HCT116 (cell line): ENCODE results near the gene ECE1. TPM values are rescaled to one million over a fixed set of nuclear protein-coding genes. Genes with fewer than 3 reads are reported as not detected.

Experiments used
- ATAC-seq: fragments of 200-7000 bp; cut with Tn5 transposase; 2 replicates; pipeline ENCODE4 v1.9.1; 2020; ENCODE audit warnings: mild to moderate bottlenecking, moderate library complexity
- BruUV-seq: library from RNA; stranded (reverse); fragments of 400-500 nt; replicated peaks from 2 replicates; lab custom pipeline; 2021; lab: Mats Ljungman, UMichigan
- CTCF ChIA-PET: fragments of 300-600 bp; sonication (Branson Sonifier 250); formaldehyde crosslinking; loops from one replicate; lab custom pipeline; 2021; ENCODE audit warnings: antibody characterized with exemption; lab: Charles Lee
- POLR2A ChIA-PET: fragments of 300-600, 350-600 bp; sonication (Branson Sonifier 250); formaldehyde crosslinking; loops from one replicate; lab custom pipeline; 2021; ENCODE audit warnings: antibody characterized with exemption; lab: Charles Lee
- RAD21 ChIA-PET, 2 experiments: fragments of 300-600 bp; sonication (Branson Sonifier 250); formaldehyde crosslinking; loops; one replicate each; lab custom pipeline; 2023; ENCODE audit warnings: low total read pairs in 2 of 2; ENCODE audit not compliant: uncharacterized antibody in 2 of 2, unreplicated experiment in 2 of 2, low non-redundant PET in 1 of 2; lab: Charles Lee
- DNase-seq: peaks from one replicate; pipeline ENCODE4 v3.0.0-alpha.2; 2010; ENCODE audit warnings: low read depth, low spot score
- H2AFZ ChIP-seq: fragments of 200-600 bp; shearing (Covaris generic), sonication (generic); 2 replicates; pipeline ENCODE4 v1.6.1; 2017; ENCODE audit warnings: low read depth, mixed run types, mixed read lengths, antibody characterized with exemption, low read length; ENCODE audit not compliant: poor library complexity, severe bottlenecking
- H3K27ac ChIP-seq: 2 replicates; pipeline ENCODE4 v1.5.1; 2012; ENCODE audit warnings: low read depth, low read length
- H3K27me3 ChIP-seq: fragments of 200-600 bp; sonication (generic); 2 replicates; pipeline ENCODE4 v1.6.1; 2016; ENCODE audit warnings: mixed run types, low read length, mixed read lengths; ENCODE audit not compliant: insufficient read depth
- H3K36me3 ChIP-seq, 2 experiments: fragments of 200-500 bp in 1 of 2; fragments of 200-600 bp in 1 of 2; sonication (Bioruptor generic) in 1 of 2; sonication (generic) in 1 of 2; 2 replicates each; pipeline versions ENCODE4 v1.5.1 to v1.6.1; 2014 to 2016; ENCODE audit warnings: low read length in 2 of 2, inconsistent platforms in 1 of 2, mixed read lengths in 1 of 2, mixed run types in 1 of 2; ENCODE audit not compliant: insufficient read depth in 2 of 2, control insufficient read depth in 1 of 2
- H3K4me1 ChIP-seq, 2 experiments: fragments of 200-600 bp in 1 of 2; sonication (generic) in 1 of 2; 2 replicates each; pipeline versions ENCODE4 v1.5.1 to v1.6.1; 2012 to 2017; ENCODE audit warnings: low read length in 2 of 2, inconsistent platforms in 1 of 2, mild to moderate bottlenecking in 1 of 2, mixed read lengths in 1 of 2, mixed run types in 1 of 2, moderate library complexity in 1 of 2; ENCODE audit not compliant: insufficient read depth in 2 of 2, control insufficient read depth in 1 of 2
- H3K4me2 ChIP-seq: fragments of 200-600 bp; sonication (generic); 2 replicates; pipeline ENCODE4 v1.6.1; 2017; ENCODE audit warnings: mixed run types, low read length, mixed read lengths
- H3K4me3 ChIP-seq, 2 experiments: fragments of 200-600 bp in 1 of 2; sonication (generic) in 1 of 2; replicated peaks in 1 of 2; 2 replicates each; pipeline ENCODE4 v1.5.1; 2011 to 2016; ENCODE audit warnings: low read length in 2 of 2, control low read depth in 1 of 2, low read depth in 1 of 2, mild to moderate bottlenecking in 1 of 2, mixed read lengths in 1 of 2, mixed run types in 1 of 2
- H3K79me2 ChIP-seq: fragments of 200-600 bp; sonication (generic); 2 replicates; pipeline ENCODE4 v1.6.1; 2017; ENCODE audit warnings: mild to moderate bottlenecking, mixed run types, low read length, moderate library complexity, mixed read lengths; ENCODE audit not compliant: insufficient read depth
- H3K9ac ChIP-seq: fragments of 200-600 bp; sonication (generic); 2 replicates; pipeline ENCODE4 v1.6.1; 2016; ENCODE audit warnings: low read length, mixed read lengths
- H3K9me2 ChIP-seq: fragments of 200-600 bp; sonication (generic), shearing (Covaris generic); 2 replicates; pipeline ENCODE4 v1.6.1; 2017; ENCODE audit warnings: mixed run types, mild to moderate bottlenecking, moderate library complexity; ENCODE audit not compliant: insufficient read depth
- H3K9me3 ChIP-seq, 2 experiments: fragments of 200-500 bp in 1 of 2; fragments of 200-600 bp in 1 of 2; sonication (Bioruptor generic) in 1 of 2; sonication (generic) in 1 of 2; 2 replicates each; pipeline ENCODE4 v1.6.1; 2014 to 2017; ENCODE audit warnings: low read length in 2 of 2, mixed read lengths in 2 of 2, inconsistent platforms in 1 of 2, low read depth in 1 of 2, mild to moderate bottlenecking in 1 of 2, mixed run types in 1 of 2, moderate library complexity in 1 of 2; ENCODE audit not compliant: control insufficient read depth in 1 of 2, insufficient read depth in 1 of 2
- H4K20me1 ChIP-seq: fragments of 200-600 bp; sonication (generic), shearing (Covaris generic); 2 replicates; pipeline ENCODE4 v1.6.1; 2017; ENCODE audit warnings: mixed run types, mild to moderate bottlenecking, moderate library complexity; ENCODE audit not compliant: insufficient read depth
- ATF3 ChIP-seq: IDR thresholded peaks from 2 replicates; pipeline ENCODE4 v1.6.1; 2012
- CBX3 ChIP-seq: IDR thresholded peaks from 2 replicates; pipeline ENCODE4 v1.6.1; 2012; ENCODE audit warnings: low read depth
- CEBPB ChIP-seq: IDR thresholded peaks from 2 replicates; pipeline ENCODE4 v1.6.1; 2012; ENCODE audit warnings: low read depth
- EGR1 ChIP-seq: IDR thresholded peaks from 2 replicates; pipeline ENCODE4 v1.6.1; 2012; ENCODE audit warnings: low read depth
- ELF1 ChIP-seq: IDR thresholded peaks from 2 replicates; pipeline ENCODE4 v1.6.1; 2012; ENCODE audit warnings: low read depth, borderline replicate concordance
- EZH2 ChIP-seq: fragments of 200-600 bp; sonication (generic); IDR thresholded peaks from 2 replicates; pipeline ENCODE4 v1.6.1; 2017; ENCODE audit warnings: antibody characterized with exemption, mixed run types
- EZH2phosphoT487 ChIP-seq: fragments of 200-600 bp; IDR thresholded peaks from 2 replicates; pipeline ENCODE4 v1.6.1; 2018; ENCODE audit warnings: antibody characterized with exemption, borderline replicate concordance
- FOSL1 ChIP-seq: IDR thresholded peaks from 2 replicates; pipeline ENCODE4 v1.6.1; 2012; ENCODE audit warnings: low read depth
- JUND ChIP-seq: IDR thresholded peaks from 2 replicates; pipeline ENCODE4 v1.6.1; 2012
- MAX ChIP-seq: IDR thresholded peaks from 2 replicates; pipeline ENCODE4 v1.6.1; 2012
- POLR2A ChIP-seq: IDR thresholded peaks from 2 replicates; pipeline ENCODE4 v1.7.0; 2011; ENCODE audit warnings: borderline replicate concordance; ENCODE audit not compliant: insufficient read depth, insufficient read length; ENCODE audit errors: extremely low read depth
- RAD21 ChIP-seq: IDR thresholded peaks from 2 replicates; pipeline ENCODE4 v1.6.1; 2012; ENCODE audit warnings: low read depth, mild to moderate bottlenecking
- REST ChIP-seq: IDR thresholded peaks from 2 replicates; pipeline ENCODE4 v1.6.1; 2012; ENCODE audit warnings: low read depth
- SIN3A ChIP-seq: IDR thresholded peaks from 2 replicates; pipeline ENCODE4 v1.6.1; 2012; ENCODE audit warnings: low read depth
- SP1 ChIP-seq: IDR thresholded peaks from 2 replicates; pipeline ENCODE4 v1.6.1; 2012; ENCODE audit warnings: low read depth
- TCF7L2 ChIP-seq: IDR thresholded peaks from 2 replicates; pipeline ENCODE4 v1.7.0; 2011; ENCODE audit warnings: borderline replicate concordance, inconsistent platforms; ENCODE audit not compliant: insufficient read depth, insufficient read length; ENCODE audit errors: extremely low read depth
- YY1 ChIP-seq: IDR thresholded peaks from 2 replicates; pipeline ENCODE4 v1.6.1; 2011; ENCODE audit warnings: low read length, low read depth, moderate library complexity, mild to moderate bottlenecking; ENCODE audit not compliant: insufficient replicate concordance; ENCODE audit errors: extremely low read depth
- ZBTB33 ChIP-seq: IDR thresholded peaks from 2 replicates; pipeline ENCODE4 v1.6.1; 2011; ENCODE audit warnings: mild to moderate bottlenecking, low read length, moderate library complexity; ENCODE audit not compliant: insufficient replicate concordance; ENCODE audit errors: extremely low read depth
- ZFX ChIP-seq: fragments of 450-650 bp; IDR thresholded peaks from 2 replicates; pipeline ENCODE4 v1.6.1; 2017
- ZNF274 ChIP-seq: fragments of 200-500 bp; sonication (Bioruptor generic); IDR thresholded peaks from 2 replicates; pipeline ENCODE4 v1.6.1; 2014; ENCODE audit warnings: mild to moderate bottlenecking, low read depth, low read length, inconsistent platforms
- intact Hi-C: fragments of 100-400 bp; cut with micrococcal nuclease; formaldehyde crosslinking; loops from 2 replicates; pipeline ENCODE4 v1.10.0; 2022
- total RNA-seq: library from RNA; stranded (reverse); gene quantifications from one replicate; pipeline ENCODE4 v1.2.1, GENCODE V29; 2021; ENCODE audit not compliant: unreplicated experiment

ECE1 gene
- total RNA-seq, 1 experiment from 2014 or later, result 66.8 TPM

- intact Hi-C loops, result no loop called here
- Histone ChIP-seq H3K9ac (no peak overlapping the region), H3K4me3 (no peak overlapping the region), H3K27me3 (no peaks in the 10 kb centered on the region), H2AFZ (no peak overlapping the region), H3K4me2 (no peak overlapping the region), H3K36me3 (no peaks in the 10 kb centered on the region), H3K4me1 (peaks cover 27 to 46% of the 10 kb centered on the region in 2 experiments), H3K9me2 (no peaks in the 10 kb centered on the region), H3K9me3 (no peaks in the 10 kb centered on the region), H3K79me2 (peaks cover 61% of the 10 kb centered on the region), H4K20me1 (no peaks in the 10 kb centered on the region), H3K27ac (no peak overlapping the region)
- no TSS peak for BruUV-seq
- TF ChIP-seq MAX (no peak), ZFX (no peak), REST (no peak), RAD21 (no peak), SP1 (no peak), POLR2A (no peak), CBX3 (no peak), ELF1 (no peak), SIN3A (no peak), ATF3 (no peak), FOSL1 (no peak), EZH2phosphoT487 (no peak), TCF7L2 (no peak), ZBTB33 (no peak), CEBPB (no peak), YY1 (no peak), EZH2 (no peak), EGR1 (no peak), ZNF274 (no peak), JUND (no peak)
- ChIA-PET POLR2A (no interaction called here), RAD21 (no interaction called here), CTCF (interaction anchor here (0.8 kb wide), 1 partner anchor 48 kb away, joined by 3 read pairs; no protein-coding TSS in a partner anchor)
- ATAC-seq (no peak), DNase-seq (no peak)
Measured at GRCh38 chr1:21318714-21319159, 28.5 kb upstream of the ECE1 start.
